ENCODE data around the gene HOXA10. TPM values are rescaled to one million over a fixed set of nuclear protein-coding genes. Genes with fewer than 3 reads are reported as not detected.

The HOXA10 gene
- total RNA-seq, 4 donors from 2014 or later, result 24.6 to 61.2 (median 40.0) TPM

DNA sequence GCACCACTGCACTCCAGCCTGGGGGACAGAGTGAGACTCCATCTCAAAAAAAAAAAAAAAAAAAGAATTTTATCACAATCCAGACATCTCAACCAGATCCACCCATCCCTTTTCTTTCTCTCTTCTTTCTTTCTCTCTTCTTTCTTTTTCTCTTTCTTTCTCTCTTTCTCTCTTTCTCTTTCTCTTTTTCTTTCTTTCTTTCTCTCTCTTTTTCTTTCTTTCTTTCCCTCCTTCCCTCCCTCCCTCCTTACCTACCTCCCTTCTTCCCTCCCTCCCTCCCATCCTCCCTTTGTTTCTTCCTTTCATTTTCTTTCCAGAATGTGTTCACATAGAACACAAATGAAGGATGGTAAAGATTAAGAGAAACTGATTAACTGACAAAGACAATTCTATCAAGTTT, 43.8 kb upstream of the HOXA10 start:
- H3K9me3 ChIP-seq, result no peaks in the 10 kb centered on the region
- DNase-seq (no peak), ATAC-seq (no peak)
- no peak overlapping the region for H3K4me3 ChIP-seq
- no peak for TF ChIP-seq POLR2A (IDR thresholded peaks at IDR 0.05)
- TF ChIP-seq, protein P1, sequence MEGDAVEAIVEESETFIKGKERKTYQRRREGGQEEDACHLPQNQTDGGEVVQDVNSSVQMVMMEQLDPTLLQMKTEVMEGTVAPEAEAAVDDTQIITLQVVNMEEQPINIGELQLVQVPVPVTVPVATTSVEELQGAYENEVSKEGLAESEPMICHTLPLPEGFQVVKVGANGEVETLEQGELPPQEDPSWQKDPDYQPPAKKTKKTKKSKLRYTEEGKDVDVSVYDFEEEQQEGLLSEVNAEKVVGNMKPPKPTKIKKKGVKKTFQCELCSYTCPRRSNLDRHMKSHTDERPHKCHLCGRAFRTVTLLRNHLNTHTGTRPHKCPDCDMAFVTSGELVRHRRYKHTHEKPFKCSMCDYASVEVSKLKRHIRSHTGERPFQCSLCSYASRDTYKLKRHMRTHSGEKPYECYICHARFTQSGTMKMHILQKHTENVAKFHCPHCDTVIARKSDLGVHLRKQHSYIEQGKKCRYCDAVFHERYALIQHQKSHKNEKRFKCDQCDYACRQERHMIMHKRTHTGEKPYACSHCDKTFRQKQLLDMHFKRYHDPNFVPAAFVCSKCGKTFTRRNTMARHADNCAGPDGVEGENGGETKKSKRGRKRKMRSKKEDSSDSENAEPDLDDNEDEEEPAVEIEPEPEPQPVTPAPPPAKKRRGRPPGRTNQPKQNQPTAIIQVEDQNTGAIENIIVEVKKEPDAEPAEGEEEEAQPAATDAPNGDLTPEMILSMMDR (IDR thresholded peaks at IDR 0.05 in 4 of 5, conservative IDR thresholded peaks at IDR 0.05 in 1 of 5), result no peak
- no peaks in the 10 kb centered on the region for H3K4me1 ChIP-seq
- no peaks in the 10 kb centered on the region for H3K36me3 ChIP-seq
- intact Hi-C loops (cut with DNase I; ENCODE audit: low total_unique reads), result no loop called here
- no peak overlapping the region for H3K27ac ChIP-seq
- in situ Hi-C loops (cut with MboI; ENCODE audit: low sequenced_read_pairs in 4 of 4), result loop anchor here in 3 of 4 donors (25.0 kb wide), 3 partner anchors 344 to 694 kb away; no protein-coding TSS in a partner anchor
- peaks cover 4 to 34% (median 24%) of the 10 kb centered on the region in 3 donors for H3K27me3 ChIP-seq

DNA sequence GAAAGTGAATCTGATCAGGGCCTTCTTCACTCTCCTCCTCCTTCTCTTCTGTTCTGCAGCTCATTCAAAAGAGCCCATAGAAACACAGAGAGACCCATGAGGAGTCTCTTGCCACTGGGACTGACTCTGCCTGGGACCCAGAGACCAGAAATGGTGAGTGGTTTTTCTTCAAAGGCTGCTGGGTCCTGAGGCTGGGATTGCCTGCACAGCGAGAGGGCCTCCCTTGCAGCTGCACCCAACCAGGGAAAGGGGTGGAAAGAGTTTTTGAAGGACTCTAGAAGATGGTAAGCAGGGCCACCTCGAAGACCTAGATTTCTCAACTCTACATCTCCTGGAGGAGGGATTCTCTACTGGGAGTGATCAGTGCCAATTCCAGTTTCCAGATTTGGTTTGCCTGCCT, 41.2 kb upstream of the HOXA10 start:
- Histone ChIP-seq H3K36me3 (no peaks in the 10 kb centered on the region), H3K27me3 (peaks cover 9 to 36% (median 30%) of the 10 kb centered on the region in 3 donors), H3K27ac (no peak overlapping the region), H3K4me1 (peaks cover 4 to 5% of the 10 kb centered on the region in 2 donors), H3K9me3 (no peaks in the 10 kb centered on the region), H3K4me3 (no peak overlapping the region)
- in situ Hi-C loops (cut with MboI; ENCODE audit: low sequenced_read_pairs in 4 of 4) (loop anchor here in 3 of 4 donors (25.0 kb wide), 3 partner anchors 347 to 697 kb away; no protein-coding TSS in a partner anchor), intact Hi-C loops (cut with DNase I; ENCODE audit: low total_unique reads) (no loop called here)
- ATAC-seq (no peak), DNase-seq (no peak)
- no peak for TF ChIP-seq POLR2A (IDR thresholded peaks at IDR 0.05)
- TF ChIP-seq, protein P1 (IDR thresholded peaks at IDR 0.05 in 4 of 5, conservative IDR thresholded peaks at IDR 0.05 in 1 of 5), result no peak

DNA sequence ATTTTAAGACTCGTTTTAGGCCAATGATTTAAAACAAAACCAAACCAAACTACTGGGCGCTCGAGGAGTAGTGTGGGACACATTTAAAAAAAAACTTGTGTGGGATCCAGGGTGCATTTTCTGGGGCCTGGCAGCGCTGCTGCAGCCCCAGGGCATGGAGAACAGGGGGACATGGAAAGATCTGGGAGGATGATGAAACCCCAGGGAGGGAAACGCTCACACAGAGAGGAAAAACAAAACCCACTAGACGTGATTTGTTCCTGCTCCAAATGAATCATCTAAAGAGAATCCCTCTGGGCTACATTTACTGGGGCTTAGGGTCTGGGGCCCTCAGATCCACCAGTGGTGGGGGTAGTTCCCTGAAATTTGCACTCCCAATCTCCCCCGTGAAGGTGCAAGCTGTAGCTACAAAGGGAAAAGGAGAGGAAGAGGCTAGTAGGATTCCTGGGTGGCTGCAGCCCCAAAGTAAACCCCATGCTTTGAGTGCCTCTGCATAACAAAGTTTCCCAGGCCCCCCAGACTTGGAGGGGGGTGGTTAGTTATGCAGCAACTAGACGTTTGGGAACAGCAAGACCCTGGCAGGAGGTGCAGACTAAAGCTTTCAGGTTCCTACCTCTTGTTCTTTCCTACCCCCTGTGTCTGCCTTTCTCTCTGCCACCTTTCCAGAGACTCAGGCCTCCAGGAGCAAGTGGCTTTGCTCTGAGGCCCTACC, 40.3 kb upstream of the HOXA10 start:
- Histone ChIP-seq H3K4me1 (peaks cover 4 to 5% of the 10 kb centered on the region in 2 donors), H3K27me3 (peaks cover 9 to 35% (median 26%) of the 10 kb centered on the region in 3 donors), H3K27ac (no peak overlapping the region), H3K36me3 (no peaks in the 10 kb centered on the region), H3K9me3 (no peaks in the 10 kb centered on the region), H3K4me3 (no peak overlapping the region)
- TF ChIP-seq, protein P1 (IDR thresholded peaks at IDR 0.05 in 4 of 5, conservative IDR thresholded peaks at IDR 0.05 in 1 of 5), result no peak
- no peak for TF ChIP-seq POLR2A (IDR thresholded peaks at IDR 0.05)
- ATAC-seq, result no peak
- intact Hi-C loops (cut with DNase I; ENCODE audit: low total_unique reads), result no loop called here
- in situ Hi-C loops (cut with MboI; ENCODE audit: low sequenced_read_pairs in 4 of 4), result loop anchor here in 3 of 4 donors (25.0 kb wide), 3 partner anchors 348 to 698 kb away; no protein-coding TSS in a partner anchor
- DNase-seq, result no peak

DNA sequence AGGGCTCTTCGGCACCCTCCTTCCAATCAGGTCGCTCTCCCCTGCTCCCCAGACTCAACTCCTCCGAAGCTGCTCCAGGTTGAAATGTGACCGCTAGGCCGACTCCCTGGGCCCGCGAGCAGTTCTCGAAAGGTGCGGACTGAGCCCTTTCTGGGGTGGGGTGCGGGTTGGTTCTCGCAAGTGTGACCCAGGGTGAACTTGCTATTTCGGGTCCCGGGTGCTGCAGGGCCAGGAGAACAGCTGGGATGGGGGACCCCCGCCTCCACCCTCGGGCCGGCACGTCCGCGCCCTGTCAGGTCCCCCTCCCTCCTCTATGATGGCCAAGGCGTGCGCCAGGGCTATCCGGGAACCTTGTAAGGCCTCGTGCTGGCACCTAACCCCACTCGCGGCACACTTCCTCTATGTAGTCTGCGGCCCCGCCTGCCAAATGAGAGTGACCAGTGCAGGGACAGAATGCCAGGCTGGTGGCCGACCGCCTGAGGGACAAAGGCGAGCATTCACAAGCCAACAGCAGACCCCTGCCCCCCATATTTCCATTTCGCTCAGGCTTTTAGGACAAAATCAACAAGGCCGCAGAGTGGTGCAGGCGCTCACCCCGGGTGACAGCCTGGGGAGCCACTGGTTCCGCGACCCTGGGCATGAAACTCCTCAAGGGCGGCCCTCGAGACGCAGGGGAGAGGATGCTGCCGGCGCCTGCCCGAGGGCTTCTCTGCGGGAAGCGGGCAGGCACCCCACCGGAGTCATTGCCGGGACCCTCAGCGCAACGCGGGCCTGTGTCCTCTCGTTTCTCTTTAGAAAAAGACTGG, 39.5 kb upstream of the HOXA10 start:
- in situ Hi-C loops (cut with MboI; ENCODE audit: low sequenced_read_pairs in 4 of 4), result loop anchor here in 3 of 4 donors (25.0 kb wide), 3 partner anchors 349 to 699 kb away; no protein-coding TSS in a partner anchor

More for the DNA sequence above, 39.5 kb upstream of the HOXA10 start:
- Histone ChIP-seq H3K9me3 (no peaks in the 10 kb centered on the region), H3K4me3 (no peak overlapping the region), H3K36me3 (no peaks in the 10 kb centered on the region), H3K27me3 (peaks cover 9 to 31% (median 30%) of the 10 kb centered on the region in 3 donors), H3K27ac (no peak overlapping the region), H3K4me1 (peaks cover 4 to 5% of the 10 kb centered on the region in 2 donors)
- no peak for TF ChIP-seq POLR2A (IDR thresholded peaks at IDR 0.05)
- TF ChIP-seq, protein P1 (IDR thresholded peaks at IDR 0.05 in 4 of 5, conservative IDR thresholded peaks at IDR 0.05 in 1 of 5), result no peak
- DNase-seq (no peak), ATAC-seq (no peak)
- intact Hi-C loops (cut with DNase I; ENCODE audit: low total_unique reads), result no loop called here
